NCI-H446 treated with DMSO at 0.1 percent for 48 hours (cell line): ENCODE measurements around the gene PNMA6F.

Experiments used
- DNase-seq: peaks from one replicate; lab custom pipeline; 2025; lab: John Stamatoyannopoulos, UW

The PNMA6F gene

GRCh38 chrX:153321381-153322124 is at the start of gene PNMA6F:
TSS of gene PNMA6F (minus strand) at chrX:153321767. CDS start at chrX:153320674, 1,093 bp downstream.
- no peak for DNase-seq

DNA sequence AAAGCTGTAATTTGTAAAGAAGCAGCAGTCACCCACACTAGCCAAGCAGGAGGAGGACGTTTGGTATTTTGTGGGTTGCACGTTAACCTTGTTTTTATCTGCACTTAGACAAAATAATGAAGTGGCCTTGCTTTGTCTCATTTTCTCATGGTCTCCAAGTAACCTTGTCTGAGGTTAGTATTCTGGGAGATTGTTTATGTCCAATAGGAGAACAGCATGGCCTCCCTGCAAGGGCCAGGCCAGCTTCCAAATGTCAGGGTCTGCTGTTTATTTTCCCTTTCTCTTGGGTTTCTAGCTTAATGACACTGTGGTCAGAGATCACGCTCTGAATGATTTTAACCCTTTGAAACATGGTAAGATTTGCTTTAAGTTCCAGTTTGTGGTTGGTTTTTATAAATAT is 49.7 kb upstream of the PNMA6F start:
- DNase-seq: no peak

DNA sequence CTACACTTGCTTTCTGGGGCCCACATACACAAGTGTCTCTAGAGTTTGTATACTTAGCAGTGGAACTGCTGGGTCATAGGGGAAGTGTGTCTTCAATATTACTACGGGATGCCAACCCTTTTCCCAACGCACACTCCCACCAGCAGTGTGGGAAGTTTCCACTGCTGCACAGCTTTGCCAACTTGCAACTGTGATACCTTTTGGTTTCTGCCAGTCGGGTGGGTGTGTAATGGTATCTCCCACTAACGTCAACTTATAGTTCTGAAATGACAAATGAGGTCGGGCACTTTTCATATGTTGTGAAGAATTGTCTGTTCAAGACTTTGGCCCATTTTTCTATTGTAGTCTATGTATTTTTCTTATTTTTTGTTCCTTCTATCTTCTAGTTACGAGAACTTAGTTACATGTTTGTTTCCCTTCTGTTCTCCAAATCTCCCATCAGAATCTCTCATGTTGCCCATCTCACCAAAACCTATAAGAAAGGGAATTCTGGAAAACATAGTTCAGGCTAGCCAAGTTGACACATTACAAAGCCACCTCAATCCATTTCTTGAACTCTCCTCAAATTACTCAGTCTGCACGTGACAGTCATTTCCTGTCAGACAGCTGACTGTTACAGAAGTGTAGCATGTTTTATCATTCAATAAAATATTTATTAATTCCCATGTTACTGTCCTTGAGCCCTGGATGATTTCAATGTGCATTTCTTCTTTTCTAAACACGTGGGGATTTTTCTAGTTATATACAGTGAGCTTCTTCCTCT is 48.9 kb upstream of the PNMA6F start:
- DNase-seq: no peak

DNA sequence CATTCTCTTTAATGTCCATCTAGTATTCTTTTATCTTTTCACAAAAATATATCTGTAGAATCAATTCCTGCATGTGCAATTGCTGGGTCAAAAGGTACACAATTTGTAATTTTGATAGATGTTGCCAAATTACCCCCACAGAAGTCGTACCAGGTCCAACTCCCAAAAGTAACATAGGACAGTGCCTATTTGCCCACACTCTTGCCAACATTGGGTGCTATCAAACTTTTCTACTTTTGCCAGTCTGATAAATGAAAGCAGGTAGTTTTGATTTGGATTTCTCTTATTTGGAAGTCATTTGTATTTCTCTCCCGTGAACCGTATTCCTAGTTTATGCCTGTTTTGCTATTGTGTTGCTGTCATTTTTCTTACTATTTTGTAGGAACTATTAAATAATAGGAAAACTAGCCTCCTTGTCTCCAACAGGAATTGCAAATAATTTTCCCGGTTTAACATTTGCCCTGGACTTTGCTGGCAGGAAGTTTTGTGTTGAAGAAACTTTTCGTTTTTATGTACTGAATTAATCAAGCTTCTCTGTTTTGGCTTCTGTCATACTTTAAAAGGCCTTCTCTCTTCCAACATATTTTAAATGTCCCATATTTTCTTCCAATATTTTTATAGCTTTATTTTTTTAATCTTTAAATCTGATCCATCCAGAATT is 45.4 kb upstream of the PNMA6F start:
- no peak for DNase-seq

- DNase-seq: no peak
Observed at GRCh38 chrX:153366119-153366518, 44.6 kb upstream of the PNMA6F start.

DNA sequence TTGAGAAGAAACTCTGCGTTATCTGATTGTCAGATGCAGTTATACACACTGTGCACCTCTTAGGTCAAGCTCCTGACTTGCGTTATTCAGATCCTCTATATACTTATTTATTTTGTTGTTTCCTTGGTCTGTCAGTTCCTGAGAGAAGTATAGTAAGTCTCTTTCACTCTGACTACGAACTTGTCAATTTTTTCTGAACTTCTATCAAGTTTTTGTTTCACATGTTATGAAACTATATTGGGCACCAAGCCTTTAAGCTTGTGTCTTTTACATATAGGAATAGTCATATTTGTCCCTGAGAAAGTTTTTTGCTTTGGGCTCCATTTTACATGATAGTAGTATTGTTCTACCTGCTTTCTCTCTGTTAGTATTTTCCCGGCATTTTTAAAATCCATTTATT is 44.1 kb upstream of the PNMA6F start:
- DNase-seq: no peak

GRCh38 chrX:153361781-153362397 is 40.3 kb upstream of the PNMA6F start:
- no peak for DNase-seq

DNA sequence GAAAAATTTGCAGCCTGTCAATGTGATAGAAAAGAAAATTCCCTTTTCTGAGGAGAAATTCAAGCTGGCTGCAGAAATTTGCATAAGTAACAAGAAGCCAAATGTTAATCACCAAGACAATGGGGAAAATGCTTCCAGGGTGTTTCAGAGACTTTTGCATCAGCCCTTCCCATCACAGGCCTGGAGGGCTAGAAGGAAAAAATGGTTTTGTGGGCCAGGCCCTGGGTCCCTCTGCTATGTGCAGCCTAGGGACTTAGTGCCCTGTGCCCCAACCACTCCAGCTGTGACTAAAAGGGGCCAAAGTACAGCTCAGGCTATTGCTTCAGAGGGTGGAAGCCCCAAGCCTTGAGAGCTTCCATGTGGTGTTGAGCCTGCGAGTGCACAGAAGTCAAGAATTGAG is 36.3 kb upstream of the PNMA6F start:
- DNase-seq: no peak

GRCh38 chrX:153353416-153353815 is 31.8 kb upstream of the PNMA6F start:
- DNase-seq: no peak

DNA sequence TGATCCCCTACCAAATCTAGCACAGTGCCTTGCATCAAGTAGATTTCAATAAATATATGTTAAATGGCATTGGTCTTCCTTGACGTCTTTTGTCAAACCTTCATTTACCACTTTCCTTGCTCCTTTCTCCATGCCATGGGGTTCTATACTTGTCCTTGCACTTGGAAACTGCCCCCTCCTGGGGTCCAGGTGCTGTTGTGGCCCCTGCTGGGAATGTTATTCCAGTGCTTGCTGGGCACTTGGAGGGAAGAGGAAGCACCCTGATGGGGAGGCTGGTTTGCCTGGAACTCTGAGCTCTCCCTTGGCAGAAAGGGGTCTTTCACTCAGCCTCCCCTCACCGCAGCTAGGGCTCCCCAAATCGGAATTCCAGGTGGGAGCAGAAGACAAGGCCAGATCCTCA is 31.3 kb upstream of the PNMA6F start:
- no peak for DNase-seq

GRCh38 chrX:153351981-153352380 is 30.4 kb upstream of the PNMA6F start:
- DNase-seq: no peak

DNA sequence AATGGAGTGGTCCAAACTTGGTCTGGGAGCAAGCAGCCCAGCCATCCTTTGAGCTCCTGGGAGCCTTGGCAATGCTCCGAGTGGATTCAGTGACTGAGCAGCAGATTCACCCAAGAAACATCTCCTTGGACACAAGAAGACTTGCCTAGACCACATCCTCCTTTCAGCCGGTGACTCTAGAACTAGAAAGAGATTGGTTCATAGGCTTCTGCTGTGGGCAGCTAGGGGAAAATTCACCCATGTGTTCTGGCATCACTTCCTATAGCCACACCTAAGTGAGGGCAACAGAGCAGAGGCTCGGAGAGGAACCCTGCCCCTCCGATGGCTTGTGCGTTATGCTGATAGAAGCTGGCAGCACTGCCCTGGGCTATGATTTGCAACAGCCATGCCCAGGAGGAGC is 28.4 kb upstream of the PNMA6F start:
- DNase-seq: no peak

DNA sequence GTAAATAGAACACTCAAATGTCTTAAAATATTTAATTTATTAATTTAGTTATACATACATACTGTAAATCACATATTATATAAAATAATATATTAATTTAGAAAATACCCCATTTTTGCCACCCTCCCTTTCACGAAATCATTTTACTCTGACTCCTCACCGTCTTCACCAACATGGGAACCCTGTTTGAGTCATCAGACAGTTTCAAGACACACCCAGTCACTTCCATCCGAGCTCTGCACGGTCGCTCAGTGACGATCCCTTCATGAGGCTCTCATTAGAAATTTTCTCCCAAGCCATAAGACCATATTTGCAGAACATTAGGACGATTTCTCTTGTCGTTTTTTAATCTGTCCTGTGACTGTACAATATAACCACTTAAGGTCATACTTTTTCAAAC is 26.9 kb upstream of the PNMA6F start:
- DNase-seq: no peak

DNA sequence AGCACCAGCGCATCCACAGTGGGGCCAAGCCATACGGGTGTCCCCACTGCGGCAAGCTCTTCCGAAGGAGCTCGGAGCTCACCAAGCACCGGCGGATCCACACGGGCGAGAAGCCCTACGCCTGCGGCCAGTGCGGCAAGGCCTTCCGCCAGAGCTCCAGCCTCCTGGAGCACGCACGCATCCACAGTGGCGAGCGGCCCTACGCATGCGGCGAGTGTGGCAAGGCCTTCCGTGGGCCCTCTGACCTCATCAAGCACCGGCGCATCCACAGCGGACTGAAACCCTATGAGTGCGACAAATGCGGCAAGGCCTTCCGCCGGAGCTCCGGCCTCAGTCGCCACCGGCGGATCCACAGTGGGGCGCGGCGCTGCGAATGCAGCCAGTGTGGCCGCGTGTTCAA is 26.0 kb upstream of the PNMA6F start:
- DNase-seq: no peak

- no peak for DNase-seq
Observed at GRCh38 chrX:153343674-153344073, 22.1 kb upstream of the PNMA6F start.

DNA sequence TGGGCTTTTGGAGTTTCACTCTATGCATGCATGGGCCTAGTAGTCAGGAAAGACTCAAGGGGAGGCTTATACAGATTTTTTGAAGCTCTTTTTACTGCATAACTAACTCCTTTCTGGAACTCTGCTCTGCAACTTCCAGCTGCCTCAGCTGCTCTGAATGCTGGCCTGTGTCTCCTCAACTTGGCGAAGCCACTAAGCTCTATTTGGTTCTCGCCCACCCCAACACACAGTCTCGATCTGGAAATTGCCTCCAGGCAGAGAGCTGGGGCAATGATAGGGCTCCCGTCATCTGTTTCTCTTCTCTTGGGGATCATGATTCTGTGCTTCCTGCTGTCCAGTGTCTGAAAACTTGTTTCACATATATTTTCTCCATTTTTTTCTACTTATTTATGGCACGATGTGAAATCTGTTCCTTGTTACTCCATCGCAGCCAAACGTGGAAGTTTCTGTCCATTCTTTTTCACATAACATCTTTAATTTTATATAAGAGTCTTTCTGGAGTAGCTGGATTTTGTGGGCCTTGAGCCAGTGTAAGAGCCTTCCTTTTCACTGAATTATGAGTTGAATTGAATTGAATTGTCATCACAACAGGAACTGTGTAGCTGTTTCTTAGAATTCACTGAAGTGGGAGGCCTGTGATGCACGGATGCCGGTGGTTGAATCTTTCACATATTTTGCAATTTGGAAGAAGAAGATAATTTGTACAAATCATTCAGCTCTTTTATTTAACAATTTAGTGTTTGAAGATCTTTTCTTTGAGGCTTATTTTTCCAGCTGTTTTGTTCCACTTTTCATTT is 21.4 kb upstream of the PNMA6F start:
- DNase-seq: no peak

DNA sequence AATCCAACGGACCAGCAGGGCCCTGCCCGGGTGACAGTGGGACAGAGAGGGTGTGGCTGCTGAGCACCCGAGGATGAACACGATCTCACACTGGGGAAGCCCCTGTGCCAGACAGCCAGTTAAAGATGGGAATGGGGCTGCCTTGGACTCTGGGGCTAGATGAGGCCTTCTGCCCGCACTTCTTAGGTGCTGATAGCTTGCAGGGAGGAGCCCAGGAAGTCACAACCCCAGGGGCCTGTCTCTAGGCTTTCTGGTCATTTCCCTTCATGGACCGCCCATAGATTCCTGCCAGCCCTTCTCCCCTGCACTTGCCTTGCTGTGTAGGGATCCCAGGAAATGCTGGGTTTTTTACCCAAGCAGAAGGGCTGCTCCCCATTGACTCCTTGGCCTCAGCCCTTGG is 18.5 kb upstream of the PNMA6F start:
- no peak for DNase-seq

GRCh38 chrX:153339662-153340061 is 18.1 kb upstream of the PNMA6F start:
- DNase-seq: no peak

DNA sequence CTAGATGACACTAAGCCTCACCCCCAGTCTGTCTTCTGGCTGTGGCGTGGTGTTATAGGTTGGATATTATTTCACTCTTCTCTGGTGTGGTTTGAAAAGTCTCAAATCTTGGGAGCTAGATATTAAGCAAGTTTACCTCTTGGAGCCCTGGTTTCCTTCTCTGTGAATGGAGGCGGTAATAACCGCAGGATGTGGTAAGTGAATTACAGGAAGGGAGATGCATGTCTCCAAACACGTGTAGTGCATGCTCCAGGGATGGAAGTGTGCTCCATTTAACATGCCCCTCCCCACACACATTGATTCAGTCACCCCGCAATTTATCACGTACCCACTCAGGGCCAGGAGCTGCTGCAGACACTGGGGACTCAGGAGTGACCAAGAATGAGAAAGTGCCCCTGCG is 17.3 kb upstream of the PNMA6F start:
- DNase-seq: no peak

DNA sequence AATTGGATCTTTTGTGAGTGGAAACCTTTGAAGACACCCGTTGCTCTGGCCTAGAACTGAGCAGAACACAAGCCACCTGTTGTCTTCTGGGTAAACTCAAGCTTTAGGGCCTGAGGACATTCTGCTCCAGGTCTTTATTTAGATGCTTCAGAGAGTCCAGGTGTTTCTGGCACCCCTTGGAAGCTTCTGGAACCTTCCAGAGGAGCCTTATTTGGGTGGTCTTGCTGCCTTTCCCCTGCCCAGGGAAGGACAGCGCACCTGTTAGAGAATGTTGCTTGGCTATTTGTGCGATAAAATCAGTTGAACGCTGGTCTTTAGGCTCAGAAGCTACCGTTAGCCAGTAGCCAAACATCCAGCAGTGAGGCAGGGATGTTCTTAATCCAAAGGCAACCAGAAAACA is 15.4 kb upstream of the PNMA6F start:
- DNase-seq: no peak

DNA sequence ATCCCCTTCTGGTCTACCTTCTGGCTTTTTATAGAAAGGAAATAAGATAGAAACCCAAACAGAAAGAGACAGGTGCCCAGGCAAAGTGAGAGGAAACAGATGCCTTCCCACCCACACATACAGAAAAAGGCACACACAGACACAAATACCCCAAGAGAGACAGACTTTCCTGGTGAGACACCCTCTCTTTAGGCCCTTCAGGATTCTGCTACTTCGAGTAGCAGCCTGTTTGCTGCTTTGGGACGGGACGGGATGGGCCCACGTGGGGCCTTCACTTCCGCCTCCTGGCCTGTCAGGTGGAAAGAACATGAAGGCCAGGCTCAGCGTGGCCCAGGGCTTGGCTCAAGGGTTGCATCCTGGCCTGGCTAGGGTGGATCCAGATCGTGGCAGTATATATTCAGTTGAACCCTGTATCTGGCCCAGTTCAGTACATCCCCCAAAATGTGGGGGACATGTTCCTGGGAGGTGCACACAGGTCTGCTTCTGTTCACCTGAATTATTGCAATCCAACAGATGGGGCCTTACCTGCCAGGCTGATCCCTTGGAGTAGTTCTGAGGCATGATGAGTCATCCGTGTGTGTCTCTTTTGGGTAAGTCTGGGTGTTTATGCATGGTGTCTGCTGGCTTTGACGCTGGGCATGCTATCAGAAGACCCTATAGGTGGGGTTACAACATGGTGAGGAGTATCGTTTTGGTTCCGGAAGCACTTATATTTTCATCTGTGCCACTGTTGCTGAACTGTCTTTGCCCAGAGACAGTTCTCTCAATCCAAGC is 14.7 kb upstream of the PNMA6F start:
- no peak for DNase-seq
